Tibial artery (tissue), 4 donors: ENCODE measurements around the gene ZNF493.
A peak's percentile ranks its signal among the peaks of the same experiment; 100 is the strongest.

Source experiments
- DNase-seq, 2 donors: peaks; one replicate each; pipeline ENCODE4 v3.0.0-alpha.2; 2019
- H3K27ac ChIP-seq, 2 donors: fragments of 200-600 bp; sonication (generic) in 1 of 2; 1 replicate in 1 of 2; 2 replicates in 1 of 2; pipeline ENCODE4 v1.5.1; 2018 to 2019; ENCODE audit warnings: mild to moderate bottlenecking in 1 of 2
- H3K27me3 ChIP-seq, 2 donors: fragments of 200-600 bp; sonication (generic) in 1 of 2; one replicate each; pipeline versions ENCODE4 v1.5.1 to v1.6.0; 2016 to 2019
- H3K36me3 ChIP-seq, 3 donors: fragments of 200-600 bp; sonication (generic) in 2 of 3; one replicate each; pipeline ENCODE4 v1.5.1; 2016 to 2019; ENCODE audit warnings: mild to moderate bottlenecking in 2 of 3
- H3K4me1 ChIP-seq, 4 donors: fragments of 200-600 bp; sonication (generic) in 2 of 4; 1 replicate in 3 of 4; 2 replicates in 1 of 4; pipeline ENCODE4 v1.5.1; 2016 to 2019
- H3K4me3 ChIP-seq, 2 donors: fragments of 200-600 bp; sonication (generic) in 1 of 2; 1 replicate in 1 of 2; 2 replicates in 1 of 2; pipeline ENCODE4 v1.5.1; 2018 to 2019; ENCODE audit warnings: mild to moderate bottlenecking in 2 of 2
- H3K9me3 ChIP-seq, 3 donors: fragments of 200-600 bp; sonication (generic) in 1 of 3; one replicate each; pipeline ENCODE4 v1.5.1; 2016 to 2019
- CTCF ChIP-seq, 2 experiments: fragments of 200-600 bp in 1 of 2; fragments of 450-650 bp in 1 of 2; IDR thresholded peaks; one replicate each; pipeline ENCODE4 v1.5.1; 2017 to 2019; ENCODE audit warnings: antibody characterized with exemption in 2 of 2, mild to moderate bottlenecking in 1 of 2, moderate library complexity in 1 of 2
- intact Hi-C: fragments of 100-400 bp; cut with DNase I; formaldehyde crosslinking; loops from one replicate; pipeline ENCODE4 v1.15.0; 2023; ENCODE audit warnings: low total_unique reads

The ZNF493 gene

GRCh38 chr19:21396893-21397572, at the start of gene ZNF493:
TSS of gene ZNF493 (plus strand) at chr19:21397133. CDS start at chr19:21397238, 105 bp downstream.
- no peak for TF ChIP-seq CTCF (IDR thresholded peaks at IDR 0.05)
- peaks cover 4 to 8% (median 6%) of the 10 kb centered on the region in 3 donors for H3K36me3 ChIP-seq
- no peaks in the 10 kb centered on the region for H3K9me3 ChIP-seq
- DNase-seq = peak; percentile 97
- H3K4me3 ChIP-seq = peak within 1 kb of the TSS; percentile 67 to 73
- H3K4me1 ChIP-seq = peaks cover 0 to 49% (median 7%) of the 10 kb centered on the region in 4 donors
- no peaks in the 10 kb centered on the region for H3K27me3 ChIP-seq
- peak within 1 kb of the TSS; percentile 79 to 84 for H3K27ac ChIP-seq
- intact Hi-C loops = no loop called here

GRCh38 chr19:21352830-21353229, 44.1 kb upstream of the ZNF493 start:
- Histone ChIP-seq H3K4me3 (no peak overlapping the region), H3K27ac (no peak overlapping the region), H3K9me3 (no peaks in the 10 kb centered on the region), H3K4me1 (no peaks in the 10 kb centered on the region), H3K36me3 (no peaks in the 10 kb centered on the region), H3K27me3 (no peaks in the 10 kb centered on the region)
- intact Hi-C loops = no loop called here
- DNase-seq = no peak
- TF ChIP-seq CTCF (IDR thresholded peaks at IDR 0.05) = no peak

GRCh38 chr19:21358768-21359451, 38.0 kb upstream of the ZNF493 start, which contains the start of gene ZNF738:
TSS of gene ZNF738 (plus strand) at chr19:21359000. CDS start at chr19:21359141, 141 bp downstream.
- DNase-seq = peak; percentile 92 to 94
- Histone ChIP-seq H3K27me3 (no peaks in the 10 kb centered on the region), H3K4me1 (peaks cover 0 to 11% (median 2%) of the 10 kb centered on the region in 4 donors), H3K27ac (peak within 1 kb of the TSS; percentile 69 to 71), H3K36me3 (peaks cover 0 to 8% (median 3%) of the 10 kb centered on the region in 3 donors), H3K4me3 (peak within 1 kb of the TSS; percentile 56 to 79), H3K9me3 (no peaks in the 10 kb centered on the region)
- intact Hi-C loops = no loop called here
- no peak for TF ChIP-seq CTCF (IDR thresholded peaks at IDR 0.05)

GRCh38 chr19:21362291-21362690, 34.6 kb upstream of the ZNF493 start:
- Histone ChIP-seq H3K9me3 (no peaks in the 10 kb centered on the region), H3K27ac (no peak overlapping the region), H3K36me3 (peaks cover 3 to 17% (median 8%) of the 10 kb centered on the region in 3 donors), H3K27me3 (no peaks in the 10 kb centered on the region), H3K4me3 (no peak overlapping the region), H3K4me1 (peaks cover 0 to 11% (median 2%) of the 10 kb centered on the region in 4 donors)
- no peak for DNase-seq
- intact Hi-C loops = no loop called here
- no peak for TF ChIP-seq CTCF (IDR thresholded peaks at IDR 0.05)

GRCh38 chr19:21383980-21384582, 12.9 kb upstream of the ZNF493 start:
- Histone ChIP-seq H3K27ac (no peak overlapping the region), H3K4me3 (no peak overlapping the region), H3K36me3 (peaks cover 29 to 48% (median 48%) of the 10 kb centered on the region in 3 donors), H3K27me3 (no peaks in the 10 kb centered on the region), H3K4me1 (no peaks in the 10 kb centered on the region), H3K9me3 (peaks cover 9 to 93% (median 54%) of the 10 kb centered on the region in 3 donors)
- TF ChIP-seq CTCF (IDR thresholded peaks at IDR 0.05) = no peak
- intact Hi-C loops = no loop called here
- no peak for DNase-seq
